ENCODE data around the gene RANBP10. TPM values are rescaled to one million over a fixed set of nuclear protein-coding genes. Genes with fewer than 3 reads are reported as not detected.

The RANBP10 gene
- polyA plus RNA-seq, 2 of the 4 experiments (the other 2 are of a cell fraction): 7.5 to 9.8 TPM

DNA sequence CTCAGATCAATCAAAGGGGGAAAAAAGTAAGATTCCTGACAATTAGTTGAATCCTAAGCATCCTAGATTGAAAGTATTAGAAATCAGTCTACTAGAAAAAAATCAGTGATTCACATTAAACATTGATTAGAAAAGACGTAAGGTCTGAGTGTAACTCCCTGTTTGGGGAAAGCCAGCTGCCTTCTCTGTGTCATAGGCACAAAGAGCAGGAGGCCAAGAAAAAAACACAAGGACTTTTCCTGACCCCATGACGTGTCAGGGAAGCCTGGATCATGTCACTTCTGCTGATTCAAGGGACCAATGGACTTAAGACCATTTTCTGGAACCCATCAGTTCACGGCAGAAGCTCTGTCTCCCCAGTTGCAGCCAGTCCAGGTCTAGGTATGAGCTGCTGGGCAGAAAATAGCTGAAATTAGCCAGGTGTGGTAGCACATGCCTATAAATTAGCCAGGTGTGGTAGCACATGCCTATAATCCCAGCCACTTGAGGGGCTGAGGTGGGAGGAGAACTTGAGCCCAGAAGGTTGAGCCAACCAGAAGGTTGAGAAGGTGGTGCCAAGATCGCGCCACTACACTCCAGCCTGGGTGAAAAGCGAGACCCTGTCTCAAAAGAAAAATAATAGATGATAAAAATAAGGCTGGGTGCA lies 35.9 kb downstream of the RANBP10 start:
- POLR2A ChIA-PET: no interaction called here
- Histone ChIP-seq H3K4me3 (no peak overlapping the region), H3K9me3 (no peaks in the 10 kb centered on the region), H3K27ac (no peak overlapping the region), H3K4me1 (peaks cover 5% of the 10 kb centered on the region; the same call in 2 of the 3 replicates), H3K4me2 (no peak overlapping the region)
- 91% methylated on average over 6 of the region's 6 CpGs for WGBS (ENCODE audit: missing lambda C conversion rate)
- CTCF ChIA-PET: interaction anchor here (0.7 to 3.3 kb wide), 3 partner anchors 16 to 250 kb away, joined by 3 to 9 read pairs (median 4); no protein-coding TSS in a partner anchor
- TF ChIP-seq MYC (IDR thresholded peaks at IDR 0.05; ENCODE audit: borderline replicate concordance, low read length) (no peak), EHF (CRISPR knock-in tag; IDR thresholded peaks at IDR 0.05) (no peak), POLR2A (IDR thresholded peaks at IDR 0.05; ENCODE audit: low read length) (no peak), MAFK (IDR thresholded peaks at IDR 0.05; ENCODE audit: partially characterized antibody) (no peak), KDM1A (IDR thresholded peaks at IDR 0.05; ENCODE audit: low read depth) (no peak), SMC3 (IDR thresholded peaks at IDR 0.05) (no peak), CHD4 (IDR thresholded peaks at IDR 0.05; ENCODE audit: borderline replicate concordance) (no peak), EHMT2 (IDR thresholded peaks at IDR 0.05; ENCODE audit: low read depth) (no peak), POLR2AphosphoS2 (conservative IDR thresholded peaks at IDR 0.05; ENCODE audit: low read length) (no peak), BHLHE40 (IDR thresholded peaks at IDR 0.05; ENCODE audit: low read depth, low read length) (no peak), MAZ (IDR thresholded peaks at IDR 0.05; ENCODE audit: borderline replicate concordance, low read depth, low read length) (no peak)
- TF ChIP-seq, protein P1, sequence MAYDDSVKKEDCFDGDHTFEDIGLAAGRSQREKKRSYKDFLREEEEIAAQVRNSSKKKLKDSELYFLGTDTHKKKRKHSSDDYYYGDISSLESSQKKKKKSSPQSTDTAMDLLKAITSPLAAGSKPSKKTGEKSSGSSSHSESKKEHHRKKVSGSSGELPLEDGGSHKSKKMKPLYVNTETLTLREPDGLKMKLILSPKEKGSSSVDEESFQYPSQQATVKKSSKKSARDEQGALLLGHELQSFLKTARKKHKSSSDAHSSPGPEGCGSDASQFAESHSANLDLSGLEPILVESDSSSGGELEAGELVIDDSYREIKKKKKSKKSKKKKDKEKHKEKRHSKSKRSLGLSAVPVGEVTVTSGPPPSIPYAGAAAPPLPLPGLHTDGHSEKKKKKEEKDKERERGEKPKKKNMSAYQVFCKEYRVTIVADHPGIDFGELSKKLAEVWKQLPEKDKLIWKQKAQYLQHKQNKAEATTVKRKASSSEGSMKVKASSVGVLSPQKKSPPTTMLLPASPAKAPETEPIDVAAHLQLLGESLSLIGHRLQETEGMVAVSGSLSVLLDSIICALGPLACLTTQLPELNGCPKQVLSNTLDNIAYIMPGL (CRISPR knock-in tag; IDR thresholded peaks at IDR 0.05; ENCODE audit: borderline replicate concordance): no peak
- TF ChIP-seq, protein P2, sequence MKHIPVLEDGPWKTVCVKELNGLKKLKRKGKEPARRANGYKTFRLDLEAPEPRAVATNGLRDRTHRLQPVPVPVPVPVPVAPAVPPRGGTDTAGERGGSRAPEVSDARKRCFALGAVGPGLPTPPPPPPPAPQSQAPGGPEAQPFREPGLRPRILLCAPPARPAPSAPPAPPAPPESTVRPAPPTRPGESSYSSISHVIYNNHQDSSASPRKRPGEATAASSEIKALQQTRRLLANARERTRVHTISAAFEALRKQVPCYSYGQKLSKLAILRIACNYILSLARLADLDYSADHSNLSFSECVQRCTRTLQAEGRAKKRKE (CRISPR knock-in tag; IDR thresholded peaks at IDR 0.05; ENCODE audit: low read depth): no peak
- TF ChIP-seq, protein P3, sequence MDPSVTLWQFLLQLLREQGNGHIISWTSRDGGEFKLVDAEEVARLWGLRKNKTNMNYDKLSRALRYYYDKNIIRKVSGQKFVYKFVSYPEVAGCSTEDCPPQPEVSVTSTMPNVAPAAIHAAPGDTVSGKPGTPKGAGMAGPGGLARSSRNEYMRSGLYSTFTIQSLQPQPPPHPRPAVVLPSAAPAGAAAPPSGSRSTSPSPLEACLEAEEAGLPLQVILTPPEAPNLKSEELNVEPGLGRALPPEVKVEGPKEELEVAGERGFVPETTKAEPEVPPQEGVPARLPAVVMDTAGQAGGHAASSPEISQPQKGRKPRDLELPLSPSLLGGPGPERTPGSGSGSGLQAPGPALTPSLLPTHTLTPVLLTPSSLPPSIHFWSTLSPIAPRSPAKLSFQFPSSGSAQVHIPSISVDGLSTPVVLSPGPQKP (IDR thresholded peaks at IDR 0.05; ENCODE audit: low read depth, low read length): no peak
- DNase-seq (ENCODE audit: low read depth in 1 of 2, low spot score in 1 of 2): no peak
- ATAC-seq: no peak
- no peak for FAIRE-seq

DNA sequence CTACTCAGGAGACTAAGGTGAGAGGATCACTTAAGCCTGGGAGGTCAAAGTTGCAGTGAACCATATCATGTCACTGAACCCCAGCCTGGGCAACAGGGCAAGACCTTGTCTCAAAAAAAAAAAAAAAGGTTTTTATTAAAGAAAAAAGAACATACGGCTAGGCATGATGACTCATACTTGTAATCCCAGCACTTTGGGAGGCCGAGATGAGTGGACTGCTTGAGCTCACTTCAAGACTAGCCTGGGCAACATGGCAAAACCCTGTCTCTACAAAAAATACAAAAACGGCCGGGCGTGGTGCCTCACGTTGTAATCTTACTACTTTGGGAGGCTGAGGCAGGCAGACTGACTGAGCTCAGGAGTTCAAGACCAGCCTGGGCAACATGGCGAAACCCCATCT lies 38.4 kb downstream of the RANBP10 start:
- DNase-seq (ENCODE audit: low read depth in 1 of 2, low spot score in 1 of 2): peak in 1 of 2 experiments; percentile 22
- Histone ChIP-seq H3K4me2 (0 out of 3 replicates have a peak overlapping the region, but pooled peaks have one; percentile 4), H3K27ac (peak overlapping the region in 1 of 2 experiments; percentile 18; a peak in 1 of 6 replicates), H3K4me3 (no peak overlapping the region), H3K4me1 (peaks cover 5% of the 10 kb centered on the region; the same call in 2 of the 3 replicates), H3K9me3 (no peaks in the 10 kb centered on the region)
- POLR2A ChIA-PET: no interaction called here
- CTCF ChIA-PET: interaction anchor here (0.6 to 3.3 kb wide), 3 partner anchors 28 to 96 kb away, joined by 3 to 9 read pairs (median 3); no protein-coding TSS in a partner anchor
- ATAC-seq: no peak
- WGBS (ENCODE audit: missing lambda C conversion rate): 76% methylated on average over 7 of the region's 7 CpGs
- no peak for FAIRE-seq
- no peak for TF ChIP-seq JUNB (IDR thresholded peaks at IDR 0.05)
- TF ChIP-seq FOSL2 (IDR thresholded peaks at IDR 0.05): no peak
- TF ChIP-seq FOSL2 (CRISPR knock-in tag; IDR thresholded peaks at IDR 0.05): peak; percentile 59

DNA sequence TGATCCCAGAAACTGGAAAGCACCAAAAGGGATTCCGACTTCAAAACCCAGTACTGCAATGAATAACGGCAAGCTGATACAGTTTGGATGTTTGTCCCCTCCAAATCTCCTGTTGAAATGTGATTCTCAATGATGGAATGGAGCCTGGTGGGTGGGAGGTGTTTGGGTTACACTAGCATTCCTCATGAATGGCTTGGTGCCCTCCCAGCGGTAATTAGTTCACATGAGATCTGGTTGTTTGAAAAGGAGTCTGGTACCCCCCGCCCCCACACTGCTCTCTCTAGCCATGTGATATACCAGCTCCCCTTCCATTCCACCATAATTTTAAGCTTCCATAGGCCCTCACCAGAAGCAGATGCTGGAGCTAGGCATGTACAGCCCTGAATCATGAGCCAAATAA lies 40.1 kb downstream of the RANBP10 start:
- Histone ChIP-seq H3K4me2 (no peak overlapping the region), H3K27ac (no peak overlapping the region), H3K4me1 (peaks cover 5% of the 10 kb centered on the region; the same call in 2 of the 3 replicates), H3K9me3 (no peaks in the 10 kb centered on the region), H3K4me3 (no peak overlapping the region)
- FAIRE-seq (no peak), DNase-seq (ENCODE audit: low read depth in 1 of 2, low spot score in 1 of 2) (no peak), ATAC-seq (no peak)
- WGBS (ENCODE audit: missing lambda C conversion rate): 92% methylated on average over 4 of the region's 4 CpGs
- ChIA-PET CTCF (interaction anchor here (0.6 to 1.1 kb wide), 3 partner anchors 11 to 51 kb away, joined by 3 to 4 read pairs (median 3); no protein-coding TSS in a partner anchor), POLR2A (no interaction called here)
- TF ChIP-seq, protein P4, sequence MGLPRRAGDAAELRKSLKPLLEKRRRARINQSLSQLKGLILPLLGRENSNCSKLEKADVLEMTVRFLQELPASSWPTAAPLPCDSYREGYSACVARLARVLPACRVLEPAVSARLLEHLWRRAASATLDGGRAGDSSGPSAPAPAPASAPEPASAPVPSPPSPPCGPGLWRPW (IDR thresholded peaks at IDR 0.05): no peak
- TF ChIP-seq SREBF2 (IDR thresholded peaks at IDR 0.05): no peak
- TF ChIP-seq EP300 (IDR thresholded peaks at IDR 0.05): no peak
- TF ChIP-seq, protein P5, sequence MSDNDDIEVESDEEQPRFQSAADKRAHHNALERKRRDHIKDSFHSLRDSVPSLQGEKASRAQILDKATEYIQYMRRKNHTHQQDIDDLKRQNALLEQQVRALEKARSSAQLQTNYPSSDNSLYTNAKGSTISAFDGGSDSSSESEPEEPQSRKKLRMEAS (IDR thresholded peaks at IDR 0.05): no peak
- TF ChIP-seq FOSL2 (IDR thresholded peaks at IDR 0.05): no peak
- TF ChIP-seq FOSL2 (CRISPR knock-in tag; IDR thresholded peaks at IDR 0.05): no peak
- TF ChIP-seq HOXB13 (CRISPR knock-in tag; IDR thresholded peaks at IDR 0.05; ENCODE audit: low read depth): no peak
- TF ChIP-seq ESRRA (IDR thresholded peaks at IDR 0.05; ENCODE audit: borderline replicate concordance, low read length): no peak
- TF ChIP-seq, protein P2 (CRISPR knock-in tag; IDR thresholded peaks at IDR 0.05; ENCODE audit: low read depth): no peak
- TF ChIP-seq RNF2 (IDR thresholded peaks at IDR 0.05; ENCODE audit: borderline replicate concordance, low read depth): no peak
- no peak for TF ChIP-seq NR3C1 (IDR thresholded peaks at IDR 0.05)
- TF ChIP-seq RFX5 (IDR thresholded peaks at IDR 0.05): no peak
- TF ChIP-seq SMC3 (IDR thresholded peaks at IDR 0.05): no peak
- TF ChIP-seq JUN (IDR thresholded peaks at IDR 0.05): no peak
- no peak for TF ChIP-seq FOSB (CRISPR knock-in tag; IDR thresholded peaks at IDR 0.05)
- no peak for TF ChIP-seq CBX2 (IDR thresholded peaks at IDR 0.05; ENCODE audit: borderline replicate concordance, low read depth)
- no peak for TF ChIP-seq GATA3 (IDR thresholded peaks at IDR 0.05; ENCODE audit: borderline replicate concordance)
- no peak for TF ChIP-seq TP53 (CRISPR knock-in tag; IDR thresholded peaks at IDR 0.05)

All from A549 (cell line).